Coronary artery (tissue), 2 donors: Measurements from ENCODE around the gene XRN2.

Experiments
- DNase-seq: peaks from one replicate; pipeline ENCODE4 v3.0.0-alpha.2; 2017; ENCODE audit warnings: low spot score
- H3K27ac ChIP-seq, 2 donors: fragments of 200-600 bp; sonication (generic); one replicate each; pipeline ENCODE4 v1.5.1; 2016 to 2019
- H3K4me3 ChIP-seq: fragments of 200-600 bp; sonication (generic); 2 replicates; pipeline ENCODE4 v1.5.1; 2016; ENCODE audit warnings: mild to moderate bottlenecking, moderate library complexity
- CTCF ChIP-seq: fragments of 200-600 bp; sonication (generic); IDR thresholded peaks from one replicate; pipeline ENCODE4 v1.5.1; 2019; ENCODE audit warnings: antibody characterized with exemption

The XRN2 gene

DNA sequence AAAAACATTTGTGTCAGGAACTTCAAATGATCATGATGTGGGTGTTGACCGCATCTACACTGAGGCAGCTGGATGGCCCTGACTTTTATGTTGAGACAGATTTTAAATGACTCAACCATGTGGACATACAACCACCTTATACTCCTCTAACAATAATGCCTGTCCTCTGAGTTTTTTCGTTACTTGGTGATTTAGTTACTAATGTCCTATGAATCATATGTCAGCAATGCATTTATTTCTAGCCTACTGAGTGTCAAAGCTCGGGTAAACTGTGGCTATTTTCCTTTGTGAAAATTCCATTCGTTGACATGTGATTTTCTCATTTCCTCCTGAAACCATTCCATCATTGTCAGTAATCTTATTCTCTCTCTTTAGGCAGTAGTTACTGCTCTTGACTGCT lies 133.1 kb downstream of the XRN2 start:
- H3K4me3 ChIP-seq = no peak overlapping the region
- TF ChIP-seq CTCF = no peak
- no peak for DNase-seq

DNA sequence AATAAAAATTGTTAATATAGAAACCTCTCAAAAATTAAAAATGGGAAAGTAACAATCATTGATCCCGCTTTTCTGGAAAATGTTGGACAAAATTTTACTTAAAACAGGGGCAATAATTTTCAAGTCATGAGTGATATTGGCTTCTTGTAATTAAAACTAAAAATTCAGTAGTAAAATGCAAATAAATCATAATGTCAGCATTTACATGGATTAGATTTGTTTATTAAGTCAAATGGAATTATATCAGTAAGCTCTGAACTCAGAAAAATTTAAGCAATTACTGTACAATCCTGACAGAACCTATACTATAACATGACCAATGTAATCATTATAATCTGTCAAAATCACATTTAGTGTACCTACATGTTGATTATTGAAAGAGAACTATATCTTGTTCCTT lies 134.1 kb downstream of the XRN2 start:
- TF ChIP-seq CTCF = no peak
- H3K4me3 ChIP-seq = no peak overlapping the region
- DNase-seq = no peak
- H3K27ac ChIP-seq = no peak overlapping the region

More for the DNA sequence above, 133.1 kb downstream of the XRN2 start:
- no peak overlapping the region for H3K27ac ChIP-seq

DNA sequence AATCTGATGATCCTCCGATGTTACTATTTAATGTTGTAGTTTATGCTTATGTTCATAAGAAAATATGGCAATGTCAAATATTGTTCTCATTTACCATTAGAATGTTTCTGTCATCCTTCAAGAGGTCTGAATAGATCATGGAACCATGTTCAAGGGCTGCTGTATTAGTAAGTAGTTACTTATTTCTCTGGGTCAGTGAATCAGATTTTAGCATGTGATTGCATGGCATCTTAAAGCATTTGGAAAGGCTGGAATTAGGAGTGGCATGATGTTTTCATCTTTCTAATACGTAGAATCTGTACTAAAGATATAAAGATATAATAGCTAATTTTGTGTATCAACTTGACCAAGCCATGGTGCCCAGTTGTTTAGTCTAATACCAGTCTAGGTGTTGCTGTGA lies 134.7 kb downstream of the XRN2 start:
- Histone ChIP-seq H3K27ac (no peak overlapping the region), H3K4me3 (no peak overlapping the region)
- no peak for TF ChIP-seq CTCF
- DNase-seq = no peak
